Measurements from ENCODE around the gene XK.
A peak's percentile ranks its signal among the peaks of the same experiment; 100 is the strongest.

Gene XK

GRCh38 chrX:37684973-37685372 lies 618 bp upstream of the XK start:
- no peak for DNase-seq (ENCODE audit: insufficient read length)
- no peak for FAIRE-seq
- TF ChIP-seq POLR2AphosphoS5 (IDR thresholded peaks at IDR 0.05; ENCODE audit: low read depth, low read length) (no peak), POLR2A (IDR thresholded peaks at IDR 0.05; ENCODE audit: low read depth, low read length) (no peak), TAF1 (IDR thresholded peaks at IDR 0.05; ENCODE audit: borderline replicate concordance, low read depth, low read length) (no peak)

DNA sequence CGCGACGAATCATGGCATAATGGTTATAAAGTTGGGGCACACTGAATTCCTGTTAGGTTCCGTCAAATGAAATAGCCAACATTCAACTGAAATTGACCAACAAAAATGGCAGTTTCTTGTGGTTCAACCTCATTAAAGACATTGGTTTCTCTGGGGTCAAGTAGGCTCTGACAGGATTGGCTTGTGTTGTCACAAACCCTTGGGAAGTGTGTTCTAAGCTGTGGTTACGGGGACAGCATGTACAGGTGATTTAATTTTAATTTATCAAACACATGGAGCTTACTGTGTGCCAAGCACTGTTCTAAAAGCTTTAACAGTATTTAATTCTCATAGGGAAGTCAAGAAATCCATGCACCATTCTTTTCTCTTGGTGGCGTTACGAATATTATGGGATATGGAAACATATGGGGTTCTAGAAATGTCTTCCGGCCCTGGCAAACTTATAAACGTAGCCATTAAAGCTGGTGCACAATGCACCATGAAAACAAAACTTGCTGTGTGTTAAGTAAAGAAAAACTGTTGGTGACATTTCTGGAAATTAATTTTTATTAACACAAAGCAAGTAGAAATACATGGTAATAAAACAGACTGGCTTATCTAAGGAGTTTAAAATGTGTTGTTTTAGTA lies 891 bp downstream of the XK start:
- FAIRE-seq (peak; percentile 76), DNase-seq (ENCODE audit: insufficient read length) (no peak)
- TF ChIP-seq POLR2AphosphoS5 (IDR thresholded peaks at IDR 0.05; ENCODE audit: low read depth, low read length) (no peak), POLR2A (IDR thresholded peaks at IDR 0.05; ENCODE audit: low read depth, low read length) (no peak), TAF1 (IDR thresholded peaks at IDR 0.05; ENCODE audit: borderline replicate concordance, low read depth, low read length) (no peak)

DNA sequence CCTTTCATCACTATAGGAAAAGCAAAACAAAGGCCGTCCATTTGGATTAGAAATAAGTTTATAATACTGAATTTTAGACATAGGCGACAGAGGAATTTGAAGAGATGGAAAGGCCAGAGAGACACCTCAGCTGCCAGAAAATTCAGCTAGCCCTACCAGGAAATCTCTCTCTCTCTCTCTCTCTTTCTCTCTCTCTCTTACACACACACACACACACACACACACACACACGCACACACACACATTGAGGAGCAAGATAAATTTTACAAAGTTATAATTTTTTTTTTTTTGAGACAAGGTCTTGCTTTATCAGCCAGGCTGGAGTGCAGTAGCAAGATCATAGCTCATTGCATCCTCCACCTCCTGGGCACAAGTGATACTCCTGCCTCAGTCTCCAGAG lies 1.4 kb downstream of the XK start:
- DNase-seq (ENCODE audit: insufficient read length) = no peak
- TF ChIP-seq TAF1 (IDR thresholded peaks at IDR 0.05; ENCODE audit: borderline replicate concordance, low read depth, low read length) = no peak
- TF ChIP-seq POLR2A (IDR thresholded peaks at IDR 0.05; ENCODE audit: low read depth, low read length) = no peak
- no peak for TF ChIP-seq POLR2AphosphoS5 (IDR thresholded peaks at IDR 0.05; ENCODE audit: low read depth, low read length)
- FAIRE-seq = no peak

- no peak for FAIRE-seq
- DNase-seq (ENCODE audit: insufficient read length) = no peak
- TF ChIP-seq POLR2A (IDR thresholded peaks at IDR 0.05; ENCODE audit: low read depth, low read length) (no peak), POLR2AphosphoS5 (IDR thresholded peaks at IDR 0.05; ENCODE audit: low read depth, low read length) (no peak), TAF1 (IDR thresholded peaks at IDR 0.05; ENCODE audit: borderline replicate concordance, low read depth, low read length) (no peak)
Observed at GRCh38 chrX:37690119-37690518, 4.5 kb downstream of the XK start.

DNA sequence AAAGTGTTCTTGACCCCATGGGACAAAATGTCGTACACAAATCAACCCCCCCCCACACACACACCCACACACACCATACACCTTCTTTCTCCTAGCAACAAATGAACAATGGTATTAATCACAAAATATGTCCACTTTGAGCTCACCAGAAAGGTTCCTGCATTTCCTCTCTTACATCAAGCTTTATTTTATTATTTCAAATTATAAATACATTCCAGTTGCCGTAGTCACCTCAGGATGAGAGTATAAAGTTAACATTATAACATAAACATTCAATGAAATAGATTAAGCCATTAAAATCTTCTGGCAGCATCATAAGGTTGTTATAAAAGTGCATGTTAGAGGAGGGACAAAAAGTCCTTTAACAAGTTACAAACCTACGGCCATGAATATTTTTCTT lies 7.3 kb downstream of the XK start:
- DNase-seq (ENCODE audit: insufficient read length) (no peak), FAIRE-seq (no peak)
- TF ChIP-seq POLR2A (IDR thresholded peaks at IDR 0.05; ENCODE audit: low read depth, low read length) (no peak), POLR2AphosphoS5 (IDR thresholded peaks at IDR 0.05; ENCODE audit: low read depth, low read length) (no peak), TAF1 (IDR thresholded peaks at IDR 0.05; ENCODE audit: borderline replicate concordance, low read depth, low read length) (no peak)

DNA sequence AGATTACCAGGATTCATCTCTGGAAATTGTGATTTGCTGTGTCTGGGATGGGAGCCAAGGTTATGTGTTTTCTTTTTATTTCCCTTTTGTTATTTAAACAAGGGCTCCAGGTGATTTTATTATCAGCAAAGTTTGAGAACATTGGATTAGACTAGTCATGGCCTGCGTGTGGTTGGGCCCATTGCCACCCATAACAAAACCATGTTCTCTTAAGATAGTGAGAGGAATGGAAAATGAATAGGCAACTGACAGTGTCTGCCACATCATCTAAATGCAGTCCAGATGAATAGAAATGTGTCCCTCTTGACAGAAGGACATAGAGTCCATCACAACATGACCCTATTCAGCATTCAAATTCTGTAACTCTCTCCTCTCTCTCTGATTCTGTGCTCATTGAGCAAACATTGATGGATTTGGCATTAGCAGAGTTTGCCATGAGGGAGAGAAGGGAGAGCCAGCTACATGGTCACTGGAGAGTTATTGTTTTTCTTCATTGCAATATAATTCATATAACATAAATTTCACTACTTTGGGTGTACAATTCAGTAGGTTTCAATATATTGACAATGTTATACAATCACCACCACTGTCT lies 11.7 kb downstream of the XK start:
- no peak for DNase-seq (ENCODE audit: insufficient read length)
- TF ChIP-seq POLR2AphosphoS5 (IDR thresholded peaks at IDR 0.05; ENCODE audit: low read depth, low read length) (no peak), TAF1 (IDR thresholded peaks at IDR 0.05; ENCODE audit: borderline replicate concordance, low read depth, low read length) (no peak), POLR2A (IDR thresholded peaks at IDR 0.05; ENCODE audit: low read depth, low read length) (no peak)
- FAIRE-seq = no peak

DNA sequence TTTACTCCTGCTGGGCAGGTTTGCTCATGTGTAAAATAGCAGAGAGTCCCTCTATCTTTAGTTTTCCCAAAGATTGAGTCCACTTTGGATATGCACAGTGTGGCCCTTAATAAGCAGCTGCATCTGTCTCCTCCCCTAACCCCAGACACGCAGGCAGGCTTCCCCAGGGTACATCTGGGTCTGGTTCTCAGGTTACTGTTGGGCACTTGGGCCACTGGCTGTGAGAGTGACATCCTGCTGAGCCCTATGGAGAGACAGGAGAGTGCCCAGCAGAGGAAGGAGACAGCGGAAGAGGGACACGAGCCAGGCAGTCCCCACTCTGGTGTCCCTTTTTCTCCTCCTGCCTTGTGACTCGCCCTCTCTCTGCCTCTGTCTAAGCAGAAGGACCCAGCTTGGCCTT lies 16.0 kb downstream of the XK start:
- FAIRE-seq = no peak
- DNase-seq (ENCODE audit: insufficient read length) = no peak
- TF ChIP-seq TAF1 (IDR thresholded peaks at IDR 0.05; ENCODE audit: borderline replicate concordance, low read depth, low read length) (no peak), POLR2AphosphoS5 (IDR thresholded peaks at IDR 0.05; ENCODE audit: low read depth, low read length) (no peak), POLR2A (IDR thresholded peaks at IDR 0.05; ENCODE audit: low read depth, low read length) (no peak)

DNA sequence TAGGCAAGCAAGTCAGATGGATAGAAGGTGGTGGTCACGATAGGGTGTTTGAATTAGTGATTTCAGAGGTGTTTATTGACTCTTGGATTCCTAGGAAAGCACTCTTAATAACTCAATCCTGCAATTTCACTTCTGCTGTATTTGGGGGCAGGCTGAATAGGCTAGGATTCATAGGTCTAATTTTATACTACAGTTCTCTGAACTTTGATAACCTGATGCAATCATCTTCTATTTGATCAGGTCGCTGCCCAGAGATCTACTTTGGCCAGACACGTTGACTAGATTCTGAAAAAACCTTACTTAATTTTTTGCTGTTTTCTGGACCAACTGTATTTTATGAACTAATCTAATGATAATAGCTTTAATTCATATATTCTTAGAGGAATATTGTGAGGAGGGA lies 26.4 kb downstream of the XK start:
- FAIRE-seq (no peak), DNase-seq (ENCODE audit: insufficient read length) (no peak)
- TF ChIP-seq POLR2AphosphoS5 (IDR thresholded peaks at IDR 0.05; ENCODE audit: low read depth, low read length) = no peak
- TF ChIP-seq TAF1 (IDR thresholded peaks at IDR 0.05; ENCODE audit: borderline replicate concordance, low read depth, low read length) = no peak
- TF ChIP-seq POLR2A (IDR thresholded peaks at IDR 0.05; ENCODE audit: low read depth, low read length) = no peak

DNA sequence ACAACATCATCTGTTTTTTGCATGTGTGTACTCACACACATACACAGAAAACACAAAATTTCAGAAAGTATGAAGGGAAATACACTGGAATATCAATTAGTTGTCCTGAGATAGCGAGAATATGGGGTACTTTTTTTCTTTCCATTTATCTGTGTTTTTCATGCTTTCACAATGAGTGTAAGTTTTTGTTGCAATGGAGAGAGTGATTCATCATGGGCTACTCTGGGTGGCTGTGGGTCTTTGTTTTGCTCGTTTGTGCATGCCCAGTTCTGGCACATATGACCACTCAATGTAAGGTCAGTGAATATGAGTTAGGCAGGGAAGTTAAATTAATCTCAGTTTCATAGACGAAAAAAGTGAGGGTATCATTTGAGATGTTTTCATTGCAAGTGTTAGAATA lies 26.9 kb downstream of the XK start:
- DNase-seq (ENCODE audit: insufficient read length) (no peak), FAIRE-seq (no peak)
- no peak for TF ChIP-seq TAF1 (IDR thresholded peaks at IDR 0.05; ENCODE audit: borderline replicate concordance, low read depth, low read length)
- no peak for TF ChIP-seq POLR2AphosphoS5 (IDR thresholded peaks at IDR 0.05; ENCODE audit: low read depth, low read length)
- no peak for TF ChIP-seq POLR2A (IDR thresholded peaks at IDR 0.05; ENCODE audit: low read depth, low read length)

DNA sequence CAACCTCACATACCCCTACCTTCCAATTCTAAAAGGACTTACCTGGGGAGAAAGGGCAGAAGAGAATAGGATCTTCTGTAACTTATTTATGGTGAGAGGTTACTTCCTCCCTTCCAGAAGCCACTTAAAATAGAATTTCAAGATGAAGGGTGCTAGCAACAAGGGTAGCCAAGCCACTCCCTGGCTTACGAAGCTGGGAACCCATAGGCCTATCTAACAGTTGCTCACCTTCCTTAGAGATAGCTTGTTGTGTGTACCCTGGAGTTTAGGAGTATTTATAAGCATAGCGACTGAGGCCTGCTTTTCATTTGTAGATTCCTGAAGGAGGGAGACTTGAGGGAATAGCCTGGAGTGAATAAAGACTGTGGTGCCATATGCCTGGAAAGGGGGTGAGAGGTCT lies 28.9 kb downstream of the XK start:
- no peak for FAIRE-seq
- TF ChIP-seq TAF1 (IDR thresholded peaks at IDR 0.05; ENCODE audit: borderline replicate concordance, low read depth, low read length) (no peak), POLR2A (IDR thresholded peaks at IDR 0.05; ENCODE audit: low read depth, low read length) (no peak), POLR2AphosphoS5 (IDR thresholded peaks at IDR 0.05; ENCODE audit: low read depth, low read length) (no peak)
- no peak for DNase-seq (ENCODE audit: insufficient read length)

DNA sequence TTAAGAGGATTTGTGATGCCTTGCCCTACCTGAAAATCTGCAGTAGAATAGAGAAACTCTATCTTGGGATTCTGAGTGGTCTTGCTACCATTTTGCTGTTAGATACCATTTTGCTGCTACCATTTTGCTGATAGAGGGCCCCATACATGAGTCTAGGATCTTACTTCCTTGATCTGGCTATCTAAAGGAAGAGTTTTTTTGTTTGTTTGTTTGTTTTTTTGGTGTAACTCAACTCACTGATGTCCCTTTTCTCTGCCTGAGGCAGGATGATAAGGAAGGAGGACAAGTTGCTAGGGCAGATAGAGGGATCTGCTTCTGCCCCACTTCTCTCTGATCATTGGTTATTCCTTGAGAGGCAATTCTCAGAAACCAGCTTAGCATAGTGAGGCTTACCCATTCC lies 31.0 kb downstream of the XK start:
- TF ChIP-seq POLR2AphosphoS5 (IDR thresholded peaks at IDR 0.05; ENCODE audit: low read depth, low read length) (no peak), POLR2A (IDR thresholded peaks at IDR 0.05; ENCODE audit: low read depth, low read length) (no peak), TAF1 (IDR thresholded peaks at IDR 0.05; ENCODE audit: borderline replicate concordance, low read depth, low read length) (no peak)
- DNase-seq (ENCODE audit: insufficient read length) (no peak), FAIRE-seq (no peak)

- no peak for DNase-seq (ENCODE audit: insufficient read length)
- no peak for TF ChIP-seq TAF1 (IDR thresholded peaks at IDR 0.05; ENCODE audit: borderline replicate concordance, low read depth, low read length)
- no peak for TF ChIP-seq POLR2AphosphoS5 (IDR thresholded peaks at IDR 0.05; ENCODE audit: low read depth, low read length)
- no peak for TF ChIP-seq POLR2A (IDR thresholded peaks at IDR 0.05; ENCODE audit: low read depth, low read length)
- no peak for FAIRE-seq
Observed at GRCh38 chrX:37717708-37718107, 32.1 kb downstream of the XK start.

Measured in GM12892 (cell line).